HG02885 (cell line): Measurements from ENCODE around the gene TRIP10.
"Not testable (repeated sequence)": the region's sequence is repeated elsewhere in the genome, so short reads cannot be mapped to it uniquely, and the experiment has no call there.

Experiments used
- ATAC-seq: cut with Tn5 transposase; IDR thresholded peaks from one replicate; pipeline ENCODE4 v1.9.1; 2021; ENCODE audit warnings: mild to moderate bottlenecking; ENCODE audit not compliant: unreplicated experiment, poor library complexity

Gene TRIP10

DNA sequence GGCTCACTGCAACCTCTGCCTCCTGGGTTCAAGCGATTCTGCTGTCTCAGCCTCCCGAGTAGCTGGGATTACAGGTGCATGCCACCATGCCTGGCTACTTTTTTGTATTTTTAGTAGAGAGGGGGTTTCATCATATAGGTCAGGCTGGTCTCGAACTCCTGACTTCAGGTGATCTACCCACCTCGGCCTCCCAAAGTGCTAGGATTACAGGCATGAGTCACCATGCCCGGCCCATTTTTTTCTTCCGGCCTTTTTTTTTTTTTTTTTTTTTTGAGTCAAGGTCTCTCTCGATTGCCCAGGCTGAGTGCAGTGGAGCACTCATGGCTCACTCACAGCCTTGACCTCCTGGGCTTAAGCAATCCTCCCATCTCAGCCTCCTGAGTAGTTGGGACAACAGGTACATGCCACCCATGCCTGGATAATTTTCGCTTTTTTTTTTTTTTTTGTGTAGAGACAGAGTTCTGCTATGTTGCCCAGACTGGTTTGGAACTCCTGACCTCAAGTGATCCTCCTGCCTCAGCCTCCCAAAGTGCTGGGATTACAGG lies 22.8 kb downstream of the TRIP10 start:
- not testable (repeated sequence) for ATAC-seq

GRCh38 chr19:6765738-6766356 lies 26.4 kb downstream of the TRIP10 start:
- ATAC-seq: no peak

DNA sequence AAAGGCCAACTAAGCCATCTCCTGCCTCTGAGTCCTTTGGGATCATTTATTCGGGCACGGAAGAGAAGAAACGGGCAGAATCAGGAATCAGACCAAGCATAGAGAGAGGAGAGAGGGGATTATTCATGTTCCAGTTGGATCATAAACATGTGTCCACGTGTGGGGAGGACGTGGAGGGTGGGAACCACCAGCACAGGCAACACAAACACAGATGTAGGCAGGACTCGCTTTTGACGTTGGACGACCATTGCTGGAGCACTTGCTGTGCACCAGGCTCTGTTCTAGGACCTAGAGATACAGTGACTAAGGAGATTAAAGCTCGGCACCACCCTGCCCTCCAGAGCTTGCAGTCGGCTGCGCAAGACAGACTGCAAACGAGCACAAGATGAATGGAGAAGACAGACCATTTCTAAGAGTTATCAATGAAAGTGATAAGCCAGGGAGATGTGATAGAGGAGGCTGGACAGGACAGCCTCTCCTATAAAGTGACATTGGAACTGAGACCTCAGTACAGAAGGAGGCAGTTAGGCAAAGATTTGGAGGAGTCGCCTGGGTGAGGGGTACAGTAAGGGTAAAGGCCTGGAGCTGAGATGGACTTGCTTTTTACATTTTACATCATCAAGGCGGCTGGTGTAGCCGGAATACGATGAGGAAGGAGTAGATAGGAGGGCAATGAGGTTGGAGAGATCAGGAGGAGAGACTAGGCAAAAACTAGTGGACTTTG lies 27.0 kb downstream of the TRIP10 start:
- ATAC-seq: no peak

- peak; percentile 26 for ATAC-seq
These were observed 27.5 kb downstream of the TRIP10 start for GRCh38 chr19:6767081-6767356.

DNA sequence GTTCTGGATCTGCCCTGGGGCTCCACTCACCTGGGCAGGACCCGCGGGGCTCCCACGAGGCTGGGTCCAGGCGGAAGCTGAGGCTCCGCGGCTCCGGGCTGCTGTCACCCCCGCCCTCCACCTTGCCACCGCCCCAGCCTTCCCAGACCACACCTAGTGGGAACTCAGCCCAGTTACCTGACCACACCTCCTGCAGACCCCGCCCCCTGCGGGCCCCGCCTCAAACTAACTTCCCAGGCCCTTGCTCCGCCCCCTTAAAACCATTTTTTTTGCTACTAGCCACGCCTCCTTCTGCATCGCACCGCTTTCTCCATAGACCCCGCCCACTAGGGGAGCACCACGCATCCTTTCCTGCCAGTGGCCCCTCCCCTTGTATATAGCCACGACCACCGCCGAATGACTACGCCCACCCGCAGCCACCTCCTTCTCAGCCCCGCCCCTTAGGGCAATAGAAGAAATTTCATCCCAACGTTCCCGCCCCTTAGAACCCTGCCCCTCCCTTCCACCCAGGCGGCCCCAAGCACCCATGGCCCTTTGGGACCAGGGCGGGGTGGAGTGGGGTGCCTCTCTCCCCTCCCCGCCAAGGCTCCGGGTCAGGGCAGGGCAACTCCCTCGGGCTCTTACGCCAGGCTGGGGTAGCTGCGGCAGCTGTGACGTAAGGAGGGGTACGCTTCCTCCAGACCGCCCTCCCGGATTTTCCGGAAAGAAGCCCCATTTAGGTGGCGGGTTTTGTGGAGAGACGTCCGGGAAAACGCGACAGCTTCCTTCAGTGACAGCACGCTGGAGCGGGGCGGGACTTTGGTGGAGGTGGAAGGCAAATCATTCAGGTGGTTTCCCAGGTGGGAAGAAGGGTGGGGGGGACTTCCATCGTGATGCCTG lies 28.1 kb downstream of the TRIP10 start, which contains the start of gene SH2D3A:
Gene SH2D3A (minus strand): TSS at position 79 of the 879 bp plus-strand sequence. CDS start 3,687 bp downstream, outside the sequence.
- peak; percentile 80 for ATAC-seq

- no peak for ATAC-seq
These were observed 28.8 kb downstream of the TRIP10 start for GRCh38 chr19:6768236-6768785.

- ATAC-seq: no peak
These were observed 29.6 kb downstream of the TRIP10 start for GRCh38 chr19:6769006-6769619.

GRCh38 chr19:6771648-6772027 lies 32.2 kb downstream of the TRIP10 start:
- not testable (repeated sequence) for ATAC-seq

- ATAC-seq: peak; percentile 50
These were observed 32.8 kb downstream of the TRIP10 start, which contains the start of gene VAV1 for GRCh38 chr19:6772028-6772865. Gene VAV1, plus strand, starts transcription at chr19:6772708. Its CDS starts 100 bp downstream, at chr19:6772808.

DNA sequence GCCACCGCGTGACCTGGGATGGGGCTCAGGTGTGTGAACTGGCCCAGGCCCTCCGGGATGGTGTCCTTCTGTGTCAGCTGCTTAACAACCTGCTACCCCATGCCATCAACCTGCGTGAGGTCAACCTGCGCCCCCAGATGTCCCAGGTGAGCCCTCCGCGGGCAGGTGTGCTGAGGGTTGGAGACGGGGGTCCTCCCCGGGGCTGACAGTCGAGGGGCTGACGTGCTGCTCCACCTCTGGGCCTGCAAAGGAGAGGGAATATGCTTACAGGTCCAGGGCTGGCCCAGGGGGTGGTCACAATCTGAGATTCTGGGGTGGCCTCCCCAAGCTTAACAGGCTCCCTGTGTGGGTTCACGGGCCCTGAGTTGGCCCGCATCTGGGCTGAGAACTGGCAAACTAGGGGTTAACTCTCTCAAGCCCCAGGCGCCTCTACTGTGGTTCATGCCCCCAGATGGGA lies 33.4 kb downstream of the TRIP10 start:
- peak; percentile 6 for ATAC-seq

DNA sequence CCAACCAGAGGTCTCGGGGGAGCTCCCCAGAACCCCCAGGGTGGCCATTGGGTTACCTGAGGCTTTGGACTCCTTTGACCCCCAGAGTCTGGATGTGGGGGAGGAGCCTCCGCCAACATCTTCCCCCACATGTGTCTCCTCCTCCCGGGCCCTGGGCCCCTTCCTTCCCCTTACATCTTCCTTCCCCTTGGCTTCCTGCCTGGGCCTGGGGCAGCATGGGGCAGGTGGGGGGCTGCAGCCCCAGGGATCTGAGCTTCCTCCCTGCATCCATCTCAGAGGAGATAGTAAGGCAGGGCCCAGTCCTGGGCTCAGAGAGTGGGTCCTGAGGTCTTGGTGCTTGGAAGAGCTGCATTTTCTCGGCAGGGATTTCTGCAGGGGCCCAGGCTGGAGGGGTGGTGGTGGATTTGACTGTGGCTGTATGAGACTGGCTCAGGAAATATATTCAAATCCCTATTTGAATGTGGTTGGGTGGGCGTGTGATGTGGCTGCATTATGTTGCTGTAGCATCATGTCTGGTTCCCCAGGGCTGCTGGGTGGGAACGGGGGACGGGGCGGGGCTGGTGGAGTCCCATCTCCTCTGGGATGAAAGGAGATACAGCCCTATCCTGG lies 33.9 kb downstream of the TRIP10 start:
- peak; percentile 30 for ATAC-seq

DNA sequence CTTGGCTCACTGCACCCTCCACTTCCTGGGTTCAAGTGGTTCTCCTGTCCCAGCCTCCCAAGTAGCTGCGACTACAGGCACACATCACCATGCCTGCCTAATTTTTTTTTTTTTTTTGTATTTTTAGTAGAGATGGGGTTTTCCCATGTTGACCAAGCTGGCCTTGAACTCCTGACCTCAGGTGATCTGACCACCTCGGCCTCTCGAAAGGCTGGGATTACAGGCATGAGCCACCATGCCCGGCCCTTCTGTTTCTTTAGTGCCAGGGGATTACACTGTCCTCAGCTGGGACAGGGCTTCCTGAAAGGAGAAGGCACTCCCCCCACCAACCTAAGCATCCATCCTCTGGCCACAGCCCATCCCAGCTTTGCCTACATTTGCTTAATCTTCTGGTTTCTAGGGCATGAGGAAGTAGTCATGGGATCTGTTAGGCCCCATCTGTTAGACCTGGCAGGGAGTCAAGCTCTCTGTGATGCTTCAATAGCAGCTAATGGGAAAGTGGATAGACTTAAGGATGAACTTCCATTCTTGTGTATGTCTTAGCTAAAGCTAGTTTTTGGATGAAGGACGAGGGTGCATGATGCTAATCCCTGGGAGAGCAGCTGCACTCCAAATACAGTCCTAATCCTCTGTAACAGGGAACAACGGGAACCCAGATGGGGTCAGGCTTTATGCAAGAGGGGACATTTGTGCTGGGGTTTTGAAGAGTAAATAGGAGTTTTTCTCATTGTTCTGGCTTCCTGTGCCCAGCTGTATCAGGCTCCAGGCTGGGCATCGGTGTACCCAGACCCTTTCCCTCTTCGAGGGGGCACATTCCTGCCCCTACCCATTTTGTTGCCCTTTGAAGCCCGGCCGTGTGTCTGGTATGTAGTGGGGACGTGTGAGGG lies 35.6 kb downstream of the TRIP10 start:
- no peak for ATAC-seq

GRCh38 chr19:6776045-6776444 lies 36.6 kb downstream of the TRIP10 start:
- ATAC-seq: not testable (repeated sequence)

DNA sequence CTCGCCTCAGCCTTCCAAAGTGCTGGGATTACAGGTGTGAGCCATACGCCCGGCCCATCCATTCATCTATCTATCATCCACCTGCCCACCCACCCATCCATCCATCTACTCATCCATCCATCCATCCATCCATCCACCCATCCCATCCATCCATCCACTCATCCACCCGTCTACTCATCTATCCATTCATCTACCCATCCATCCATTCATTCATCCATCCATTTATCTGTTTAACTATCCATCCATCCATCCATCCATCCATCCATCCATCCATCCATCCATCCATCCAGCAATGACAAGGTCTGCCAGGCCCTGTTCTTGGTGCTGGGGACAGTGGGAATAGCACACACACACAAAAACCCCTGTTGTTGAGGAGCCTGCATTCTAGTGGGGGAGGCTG lies 37.5 kb downstream of the TRIP10 start:
- ATAC-seq: no peak

DNA sequence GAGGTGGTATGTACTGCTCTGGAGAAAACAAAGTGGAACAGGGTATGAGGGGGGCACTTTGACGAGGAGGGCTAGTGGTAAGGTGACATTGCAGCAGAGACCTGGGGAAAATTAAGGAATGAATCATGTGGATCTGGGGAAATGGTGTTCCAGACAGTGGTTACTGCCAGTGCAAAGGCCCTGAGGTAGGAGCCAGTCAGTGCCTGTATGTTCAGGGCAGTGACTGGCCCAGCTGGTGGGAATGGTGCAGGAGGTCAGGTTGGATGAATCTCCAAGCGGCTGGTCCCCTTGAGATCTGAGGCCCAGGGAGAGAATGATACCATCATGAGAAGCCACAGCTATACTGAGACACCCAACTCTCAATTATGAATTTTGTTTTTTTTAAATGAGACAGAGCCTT lies 38.0 kb downstream of the TRIP10 start:
- ATAC-seq: no peak

- ATAC-seq: no peak
These were observed 38.9 kb downstream of the TRIP10 start for GRCh38 chr19:6778386-6778785.

DNA sequence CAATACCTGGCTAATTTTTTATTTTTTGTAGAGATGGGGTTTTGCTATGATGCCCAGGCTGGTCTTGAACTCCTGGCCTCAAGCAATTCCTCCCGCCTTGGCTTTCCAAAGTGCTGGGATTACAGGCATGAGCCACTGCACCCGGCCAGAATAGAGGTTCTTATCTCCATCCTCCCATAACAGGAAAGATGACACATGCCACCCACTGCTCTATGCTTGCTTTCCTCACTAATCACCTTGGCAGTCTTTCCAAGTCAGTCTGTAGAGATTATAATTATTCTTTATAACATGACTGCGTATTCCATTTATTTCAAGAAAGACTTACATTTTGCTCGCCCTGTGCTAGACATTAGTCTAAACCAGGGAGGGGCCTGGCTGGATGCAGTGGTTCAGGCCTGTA lies 39.7 kb downstream of the TRIP10 start:
- no peak for ATAC-seq

GRCh38 chr19:6787393-6787792 lies 47.9 kb downstream of the TRIP10 start:
- ATAC-seq: no peak
